Fibroblast of gingiva (primary cell): Measurements from ENCODE around the gene CCM2.

Experiments
- DNase-seq: peaks from one replicate; pipeline ENCODE4 v3.0.0-alpha.2; 2011; ENCODE audit warnings: low read depth

CCM2 gene

DNA sequence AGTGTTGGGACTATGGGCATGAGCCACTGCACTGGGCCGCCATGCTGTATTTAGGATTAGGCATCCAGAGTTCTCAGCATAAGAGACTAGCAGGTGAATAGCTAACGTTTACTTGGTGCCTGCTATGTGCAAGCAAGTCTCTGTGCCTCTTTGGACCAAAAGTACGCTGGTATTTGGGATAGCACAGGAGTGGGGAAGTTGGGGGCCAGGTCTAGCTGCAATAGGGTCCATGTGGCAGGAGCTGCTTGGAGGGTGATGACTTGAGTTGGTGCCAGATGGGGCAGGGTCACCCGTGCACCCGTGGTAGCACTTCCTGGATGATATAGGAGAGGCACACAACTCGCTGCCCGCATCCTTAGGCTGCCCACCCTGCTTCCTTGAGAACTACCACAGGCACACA lies 66.4 kb downstream of the CCM2 start:
- no peak for DNase-seq

DNA sequence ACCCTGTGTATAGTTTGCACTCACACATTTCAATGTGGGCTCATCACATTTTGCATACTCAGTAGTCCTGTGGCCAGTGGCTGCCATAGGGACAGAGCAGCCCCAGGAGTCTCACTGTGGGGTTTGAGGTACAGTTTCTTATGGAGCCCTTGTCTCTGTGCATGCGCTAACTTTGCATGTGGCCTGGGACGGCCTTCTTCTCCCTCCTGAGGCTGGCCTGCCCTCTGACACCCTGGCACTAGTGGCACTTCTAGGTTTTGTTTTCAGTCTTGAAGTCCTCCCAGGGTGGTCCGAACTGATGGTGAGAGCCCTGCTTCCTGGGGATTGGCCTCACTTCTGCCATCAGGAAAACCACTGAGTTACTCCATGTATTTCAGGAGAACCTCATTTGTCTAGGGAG lies 67.6 kb downstream of the CCM2 start:
- no peak for DNase-seq

DNA sequence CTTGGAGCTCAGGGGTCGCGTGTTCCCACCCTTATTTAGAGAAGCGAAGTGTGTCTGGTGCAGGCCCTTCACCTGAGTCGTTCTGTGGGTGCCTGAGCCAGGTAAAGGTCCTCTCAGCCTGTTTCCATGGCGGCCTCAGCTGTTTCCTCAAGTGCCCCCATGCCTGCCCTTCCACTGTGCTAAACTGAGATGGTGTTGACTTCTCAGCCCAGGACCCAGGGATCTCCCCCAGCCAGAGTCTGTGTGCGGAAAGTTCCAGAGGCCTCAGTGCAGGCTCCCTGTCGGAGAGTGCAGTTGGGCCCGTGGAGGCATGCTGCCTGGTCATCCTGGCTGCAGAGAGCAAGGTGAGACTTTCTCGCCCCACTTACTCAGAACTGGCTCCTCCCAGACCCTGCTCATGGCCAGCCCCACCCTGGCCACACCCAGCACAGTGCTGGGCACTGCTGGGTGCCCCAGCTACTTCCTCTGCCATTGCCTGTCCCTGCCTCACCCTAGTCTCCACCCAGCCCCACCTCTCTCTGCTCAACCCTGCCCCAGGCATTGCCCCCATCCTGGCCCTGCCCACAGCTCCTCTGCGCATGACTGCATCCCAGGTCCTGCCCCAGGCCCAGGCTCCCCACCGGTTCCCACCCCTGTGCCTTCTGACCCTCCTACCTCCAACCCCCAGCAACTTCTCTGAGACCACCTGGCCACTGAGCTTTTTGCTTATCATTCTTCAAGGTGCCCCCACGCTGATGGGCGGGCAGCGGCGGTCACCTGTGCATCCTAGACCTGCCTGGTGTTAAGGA lies 68.4 kb downstream of the CCM2 start:
- DNase-seq = no peak

DNA sequence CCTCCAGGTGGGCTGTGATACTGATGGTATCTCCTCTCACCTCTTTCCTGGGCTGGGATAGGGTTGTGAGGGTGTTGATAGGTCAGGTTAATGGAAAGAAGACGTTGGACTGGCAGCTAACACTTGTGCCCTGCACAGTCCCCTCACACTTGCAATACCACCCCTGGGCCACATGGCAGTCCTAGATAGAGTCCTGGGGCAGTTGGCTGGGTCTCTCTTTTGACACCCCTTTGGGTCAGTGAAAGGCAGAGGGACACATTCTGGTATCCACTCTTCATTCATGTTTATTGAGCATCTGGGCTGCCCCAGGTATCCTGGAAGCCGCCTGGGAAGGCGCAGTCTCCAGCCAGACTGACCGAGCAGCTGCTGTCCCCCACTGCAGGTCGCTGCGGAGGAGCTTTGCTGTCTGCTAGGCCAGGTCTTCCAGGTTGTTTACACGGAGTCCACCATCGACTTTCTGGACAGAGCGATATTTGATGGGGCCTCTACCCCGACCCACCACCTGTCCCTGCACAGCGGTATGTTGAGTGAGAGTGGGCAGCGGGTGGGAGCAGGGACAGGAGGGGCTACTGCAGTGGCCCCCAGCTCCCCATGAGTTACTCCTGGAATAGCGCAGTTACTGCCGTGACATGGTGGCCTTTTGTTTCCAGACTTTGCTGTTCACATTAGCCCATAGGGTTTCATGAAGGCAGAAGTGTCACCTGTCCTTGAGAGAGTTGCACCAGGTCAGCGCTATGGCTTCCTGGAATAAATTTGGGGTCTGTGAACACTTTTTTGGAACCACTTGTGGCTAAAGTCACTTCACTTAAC lies 69.6 kb downstream of the CCM2 start:
- DNase-seq = no peak

DNA sequence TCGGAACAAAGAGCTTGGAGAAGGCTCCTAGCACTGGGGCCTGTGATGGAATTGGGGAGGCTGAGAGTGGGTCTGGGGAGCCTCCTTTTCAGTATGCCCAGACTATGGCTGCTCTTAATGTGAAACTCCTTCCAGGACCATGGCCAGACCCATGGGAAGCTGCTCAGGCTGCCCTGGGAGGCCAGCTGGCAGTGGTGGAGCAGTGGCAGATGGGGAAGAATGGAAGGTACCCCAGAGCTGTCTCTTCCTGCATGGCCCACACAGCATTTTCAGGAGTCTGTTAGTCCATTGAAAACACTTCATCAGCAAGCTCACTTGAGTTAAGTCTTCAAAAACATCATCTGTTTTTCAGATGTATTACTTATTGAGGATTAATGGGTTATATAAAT lies 70.2 kb downstream of the CCM2 start:
- DNase-seq = no peak

DNA sequence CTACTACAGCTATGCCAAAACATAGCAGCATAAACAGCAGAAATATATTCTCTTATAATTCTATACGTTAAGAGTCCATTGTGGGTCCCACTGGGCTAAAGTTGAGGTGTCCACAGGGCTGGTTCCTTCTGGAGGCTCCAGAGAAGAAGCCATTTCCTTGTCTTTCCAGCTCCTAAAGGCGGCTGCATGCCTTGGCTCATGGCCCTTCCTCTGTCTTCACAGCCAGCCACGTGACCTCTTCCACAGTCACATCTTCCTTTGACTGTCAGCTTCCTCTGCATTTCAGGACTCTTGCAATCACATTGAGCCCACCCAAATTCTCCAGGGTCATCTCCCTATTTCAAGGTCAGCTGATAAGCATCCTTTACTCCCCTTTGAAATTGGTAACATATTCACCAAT lies 71.5 kb downstream of the CCM2 start:
- DNase-seq = no peak

DNA sequence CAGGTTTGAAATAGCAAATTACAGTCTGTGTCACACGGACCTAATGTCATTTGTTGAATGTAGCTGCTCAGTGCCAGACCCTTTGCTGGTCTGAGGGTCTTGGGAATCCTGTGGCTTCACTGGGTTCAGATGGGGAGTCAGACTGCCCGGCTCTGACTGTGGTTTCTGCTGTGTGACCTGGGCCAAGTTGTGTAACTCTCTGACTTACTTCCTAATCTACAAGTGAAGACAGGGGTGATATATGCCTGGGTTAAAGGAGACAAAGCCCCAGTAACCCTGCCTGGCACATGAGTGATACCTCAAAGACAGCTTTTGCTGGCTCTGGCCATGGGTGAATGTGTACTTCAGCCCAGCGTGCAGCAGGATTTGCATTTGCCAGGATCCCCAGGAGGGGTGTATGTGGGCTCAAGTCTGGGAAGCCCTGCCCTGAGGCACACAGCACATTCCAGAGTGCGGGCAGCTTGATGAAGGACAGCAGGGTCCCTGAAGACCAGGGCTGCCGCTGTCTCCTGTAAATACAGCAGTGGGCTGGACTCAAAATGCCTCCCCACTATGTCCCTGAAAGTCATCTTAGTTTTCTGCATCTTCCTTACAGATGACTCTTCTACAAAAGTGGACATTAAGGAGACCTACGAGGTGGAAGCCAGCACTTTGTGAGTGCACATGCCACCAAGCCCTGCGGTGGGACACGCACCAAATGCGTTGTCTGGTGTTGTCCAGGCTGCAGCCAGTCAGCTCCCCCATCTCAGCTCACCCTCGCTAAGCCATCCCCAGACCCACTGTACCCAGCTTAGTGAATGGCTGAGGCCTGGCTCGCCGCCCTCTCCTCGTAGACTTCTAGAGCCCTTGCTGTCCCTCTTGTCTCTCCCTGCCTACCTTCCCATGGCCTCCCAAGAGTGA lies 72.4 kb downstream of the CCM2 start:
- DNase-seq = no peak

DNA sequence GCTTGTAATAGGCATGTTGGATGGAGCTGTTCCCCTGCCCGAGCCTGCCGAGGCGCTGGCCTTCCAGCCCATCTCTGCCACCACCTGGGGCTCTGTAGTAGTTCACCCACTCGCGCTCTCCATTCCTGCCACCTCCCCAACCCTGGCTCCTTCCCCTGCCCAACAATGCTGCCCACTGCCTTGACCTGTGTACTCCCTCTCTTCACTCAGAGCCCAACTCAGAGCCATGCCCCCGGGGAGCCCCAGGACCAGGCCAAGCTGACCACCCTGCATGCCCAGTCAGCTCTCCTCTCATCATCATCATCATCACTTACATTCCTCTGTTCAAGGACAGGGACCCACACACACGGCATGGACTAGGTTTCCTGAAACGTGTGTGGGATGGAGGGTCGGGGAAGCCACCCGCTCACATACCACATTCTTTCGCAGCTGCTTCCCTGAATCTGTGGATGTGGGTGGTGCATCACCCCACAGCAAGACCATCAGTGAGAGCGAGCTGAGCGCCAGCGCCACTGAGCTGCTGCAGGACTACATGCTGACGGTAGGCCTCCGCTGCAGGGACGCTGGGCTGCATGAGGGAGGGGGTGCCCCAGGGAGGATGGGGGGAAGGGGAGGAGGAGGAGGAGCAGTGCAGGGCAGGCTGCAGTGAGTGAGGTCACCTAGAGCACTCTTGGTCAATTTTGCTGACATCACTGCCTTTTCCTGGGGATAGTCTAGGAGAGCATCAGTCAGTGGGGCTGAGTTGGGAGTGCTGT lies 73.2 kb downstream of the CCM2 start:
- no peak for DNase-seq

DNA sequence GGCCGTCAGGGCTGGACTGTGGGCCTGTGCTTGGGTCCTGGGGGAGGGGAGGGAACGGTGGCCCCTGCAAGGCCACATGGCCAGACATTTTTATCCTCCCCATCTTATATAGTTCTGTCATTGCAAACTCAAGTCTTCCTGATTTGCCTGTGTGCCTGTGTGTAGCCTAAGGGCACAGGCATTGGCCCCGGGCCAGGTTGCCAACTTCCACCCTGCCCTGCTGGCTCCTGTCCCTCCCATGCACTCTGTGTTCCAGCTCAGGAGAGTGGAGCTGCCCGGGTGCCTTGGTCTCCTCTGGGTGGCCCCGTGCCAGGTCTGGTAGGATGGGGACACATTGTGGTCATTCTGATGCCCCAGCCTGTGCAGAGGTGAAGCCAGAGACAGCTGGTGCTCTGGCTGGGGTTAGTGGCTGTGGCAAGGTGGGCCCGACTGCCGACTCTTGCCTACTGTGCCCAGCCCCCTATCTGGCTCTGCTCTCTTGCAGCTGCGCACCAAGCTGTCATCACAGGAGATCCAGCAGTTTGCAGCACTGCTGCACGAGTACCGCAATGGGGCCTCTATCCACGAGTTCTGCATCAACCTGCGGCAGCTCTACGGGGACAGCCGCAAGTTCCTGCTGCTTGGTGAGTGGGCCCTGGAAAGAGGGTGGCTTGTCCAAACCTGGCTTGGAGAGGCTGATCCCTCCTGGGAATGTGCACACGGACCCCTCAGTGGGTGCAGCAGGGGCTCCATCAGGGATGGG lies 74.0 kb downstream of the CCM2 start:
- no peak for DNase-seq

DNA sequence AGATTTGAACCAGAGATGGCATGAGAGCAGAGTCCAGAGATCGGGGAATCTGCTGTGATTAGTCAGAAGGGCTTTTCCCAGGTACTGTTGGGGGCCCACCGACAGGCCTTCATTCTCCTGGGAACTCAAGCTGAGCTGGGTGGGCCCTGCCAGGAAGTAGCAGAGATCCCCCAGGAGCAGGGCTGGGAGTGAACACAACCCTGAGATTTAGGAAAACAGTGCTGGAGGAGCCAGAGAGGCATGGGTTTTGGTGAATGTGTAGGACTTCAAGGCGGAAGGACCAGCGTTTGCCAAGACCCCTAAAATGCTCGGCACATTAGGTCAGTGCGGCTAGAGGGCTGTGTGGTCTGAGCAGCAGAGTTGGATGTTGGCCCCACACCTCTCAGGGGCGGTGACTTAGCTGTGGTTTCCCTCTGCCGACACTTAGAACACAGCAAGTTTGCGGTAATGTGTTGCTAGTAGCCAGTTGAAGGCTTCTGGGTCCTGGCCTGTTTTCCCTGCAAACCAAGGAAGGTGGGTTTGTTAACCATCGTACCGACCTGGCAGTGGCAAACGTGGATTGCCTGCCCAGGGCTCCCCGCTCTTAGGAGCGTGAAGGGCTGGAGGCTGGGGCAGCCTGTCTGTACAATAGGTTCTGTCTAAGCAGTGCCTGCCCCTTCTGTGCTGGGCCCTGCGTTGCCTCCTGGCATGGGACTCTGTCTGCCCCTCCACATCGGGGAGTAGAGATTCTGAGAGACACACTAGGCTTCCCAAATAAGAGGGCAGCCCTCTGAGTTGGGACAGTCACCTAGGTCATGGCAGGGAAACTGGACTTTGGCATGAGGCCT lies 74.7 kb downstream of the CCM2 start:
- no peak for DNase-seq

DNA sequence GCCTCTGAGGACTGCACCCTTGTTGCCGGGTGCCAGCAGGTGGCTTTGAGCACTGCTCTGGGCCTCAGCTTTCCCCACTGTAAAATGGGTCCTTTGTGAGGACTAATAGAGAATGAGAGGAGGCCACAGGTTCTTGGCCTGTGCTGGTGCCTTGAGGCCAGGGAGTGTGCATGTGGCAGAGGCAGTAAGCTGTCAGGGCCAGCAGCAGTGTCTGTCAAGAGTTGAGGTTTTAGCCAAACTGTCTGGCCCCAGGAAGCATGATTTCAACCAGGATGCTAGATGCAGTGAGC lies 75.3 kb downstream of the CCM2 start:
- no peak for DNase-seq

DNA sequence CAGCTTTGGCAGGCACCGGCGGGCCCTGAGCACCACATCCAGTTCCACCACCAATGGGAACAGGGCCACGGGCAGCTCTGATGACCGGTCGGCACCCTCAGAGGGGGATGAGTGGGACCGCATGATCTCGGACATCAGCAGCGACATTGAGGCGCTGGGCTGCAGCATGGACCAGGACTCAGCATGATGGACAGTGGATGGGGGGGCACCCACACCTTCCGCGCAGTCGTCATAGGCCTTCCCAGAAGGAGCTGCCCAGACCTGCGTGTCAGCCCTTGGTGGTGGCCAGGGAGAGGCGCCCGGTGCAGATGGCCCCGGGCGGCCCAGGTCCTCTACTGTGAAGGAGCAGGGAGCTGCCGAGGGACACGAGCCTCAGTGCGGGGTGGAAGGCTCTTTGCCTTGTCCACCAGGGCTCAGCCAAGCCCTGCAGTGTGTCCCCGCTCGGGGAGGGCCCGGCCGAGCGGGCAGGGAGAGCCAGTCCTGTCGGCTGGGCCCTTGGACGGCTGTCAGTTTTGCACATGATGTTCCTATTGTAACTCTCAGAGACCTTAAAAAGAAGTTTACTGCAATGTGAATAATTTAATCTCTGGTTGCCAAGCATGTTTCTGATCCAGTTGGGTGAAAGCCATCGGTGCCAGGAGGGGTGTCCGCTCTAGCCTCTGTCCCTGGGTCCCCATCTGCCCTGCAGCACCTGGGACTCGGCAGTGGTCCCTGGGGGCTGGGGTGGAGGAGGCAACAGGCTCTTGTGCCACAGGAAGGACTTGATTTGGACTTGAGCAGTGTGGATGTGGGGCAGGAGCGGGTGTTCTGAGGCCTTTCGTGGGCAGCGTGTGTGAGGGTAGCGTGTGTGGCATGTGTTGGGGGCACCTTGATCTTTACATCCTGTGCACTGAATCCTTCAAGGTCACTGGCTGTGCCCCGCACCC lies 76.1 kb downstream of the CCM2 start:
- DNase-seq = no peak

DNA sequence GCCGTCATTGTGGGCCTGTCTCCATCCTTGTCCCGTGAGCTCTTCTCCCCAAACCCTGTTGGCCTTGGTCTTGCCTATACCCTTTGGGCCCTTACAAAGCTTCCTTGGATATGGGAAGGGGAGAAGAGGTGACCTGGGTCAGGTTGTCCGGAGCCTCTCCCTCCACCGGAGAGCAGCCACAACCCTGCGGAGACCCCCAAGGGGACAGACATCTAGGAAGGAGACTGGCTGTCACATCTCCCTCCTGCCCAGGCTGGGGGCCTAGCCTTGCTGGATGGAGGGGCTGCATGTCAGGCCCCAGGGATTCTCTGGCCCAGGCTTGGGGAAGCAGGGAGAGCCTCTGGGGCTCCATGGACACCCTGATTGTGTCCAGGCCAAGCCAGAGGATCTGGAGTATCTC lies 76.9 kb downstream of the CCM2 start:
- no peak for DNase-seq

DNA sequence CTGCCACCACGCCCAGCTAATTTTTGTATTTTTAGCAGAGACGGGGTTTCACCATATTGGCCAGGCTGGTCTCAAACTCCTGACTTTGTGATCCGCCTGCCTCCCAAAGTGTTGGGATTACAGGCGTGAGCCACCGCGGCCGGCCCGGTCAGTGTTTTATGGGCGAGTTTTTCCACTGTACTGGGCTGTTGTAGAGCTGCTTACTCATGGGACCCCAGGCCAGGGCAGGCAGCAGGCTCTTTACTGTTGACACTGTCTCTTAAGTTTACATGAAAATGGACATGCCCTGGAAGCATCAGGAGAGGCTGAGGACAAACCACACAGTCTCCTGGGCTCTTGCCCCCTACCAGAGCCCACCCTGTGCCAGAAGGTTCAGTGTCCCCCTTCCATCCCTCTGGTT lies 77.6 kb downstream of the CCM2 start:
- DNase-seq = no peak

DNA sequence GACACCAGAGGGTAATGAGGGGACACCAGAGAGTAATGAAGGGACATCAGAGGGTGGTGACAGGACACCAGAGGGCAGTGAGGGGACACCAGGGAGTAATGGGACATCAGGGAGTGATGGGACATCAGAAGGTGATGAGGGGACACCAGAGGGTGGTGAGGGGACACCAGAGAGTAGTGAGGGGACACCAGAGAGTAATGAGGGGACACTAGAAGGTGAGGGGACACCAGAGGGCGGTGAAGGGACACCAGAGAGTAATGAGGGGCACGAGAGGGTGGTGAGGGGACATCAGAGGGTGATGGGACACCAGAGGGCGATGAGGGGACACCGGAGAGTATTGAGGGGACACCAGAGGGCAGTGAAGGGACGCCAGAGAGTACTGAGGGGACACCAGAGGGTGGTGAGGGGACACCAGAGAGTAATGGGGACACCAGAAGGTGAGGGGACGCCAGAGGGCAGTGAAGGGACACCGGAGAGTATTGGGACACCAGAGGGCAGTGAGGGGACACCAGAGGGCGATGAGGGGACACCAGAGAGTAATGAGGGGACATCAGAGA lies 78.2 kb downstream of the CCM2 start:
- DNase-seq = no peak

DNA sequence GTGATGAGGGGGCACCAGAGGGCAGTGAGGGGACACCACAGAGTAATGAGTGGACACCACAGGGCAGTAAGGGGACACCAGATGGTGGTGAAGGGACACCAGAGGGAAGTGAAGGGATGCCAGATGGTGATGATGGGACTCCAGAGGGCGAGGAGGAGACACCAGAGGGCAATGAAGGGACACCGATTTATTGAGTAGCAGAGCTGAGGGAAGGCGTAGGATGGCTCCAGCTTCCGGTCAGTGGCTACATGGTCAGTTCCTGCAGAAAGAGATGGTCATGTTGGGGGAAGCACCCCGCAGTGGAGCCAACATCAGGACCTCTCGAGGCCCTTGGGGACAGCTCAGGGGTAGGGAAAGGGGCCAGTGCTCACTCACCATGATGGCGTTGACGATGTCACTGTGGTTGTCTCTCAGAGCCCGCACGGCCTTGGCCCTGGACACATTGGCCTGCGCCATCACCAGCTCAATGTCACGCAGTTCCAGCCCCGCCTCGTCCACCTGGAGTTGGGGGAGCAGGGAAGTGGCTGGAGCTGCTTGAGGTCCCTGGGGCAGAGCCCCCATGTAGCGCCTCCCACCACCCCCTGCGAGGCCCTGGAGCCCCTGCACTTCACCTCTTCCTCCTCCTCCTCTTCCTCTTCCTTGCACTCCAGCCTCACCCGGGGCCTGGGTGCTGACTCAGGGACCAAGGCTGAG lies 80.4 kb downstream of the CCM2 start:
- no peak for DNase-seq

DNA sequence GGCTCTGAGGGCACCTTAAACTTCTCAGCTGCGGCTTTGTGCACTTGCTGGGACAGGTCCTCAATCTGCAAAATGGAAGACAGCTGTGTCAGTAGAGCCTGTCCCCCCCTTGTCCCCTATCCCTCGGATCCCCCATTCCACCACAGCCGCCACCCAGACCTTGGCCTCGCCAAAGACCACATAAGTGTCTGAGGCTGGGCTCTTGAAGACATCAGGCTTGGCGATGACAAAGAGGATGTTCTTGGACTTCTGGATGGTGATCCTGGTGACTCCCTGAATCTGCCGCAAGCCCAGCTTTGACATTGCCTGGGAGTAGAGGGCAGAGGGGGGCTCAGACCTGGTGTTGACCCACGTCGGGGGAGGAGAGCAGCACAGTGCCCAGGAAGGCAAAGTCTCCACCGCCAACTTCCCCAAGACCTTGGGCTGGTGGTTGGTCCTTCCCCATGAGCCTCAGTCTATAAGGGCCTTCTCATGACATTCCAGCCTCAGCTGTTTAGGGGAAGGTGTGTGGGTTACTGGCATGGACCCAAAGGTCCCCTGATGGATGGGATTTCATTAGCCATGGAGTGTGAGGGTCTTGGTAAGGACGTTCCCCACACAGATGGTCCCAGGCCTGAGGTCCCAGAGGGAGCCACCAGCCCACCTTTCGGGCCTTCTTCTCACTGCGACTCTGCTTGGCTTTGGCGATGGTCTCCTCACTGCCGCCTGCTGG lies 81.1 kb downstream of the CCM2 start:
- no peak for DNase-seq

DNA sequence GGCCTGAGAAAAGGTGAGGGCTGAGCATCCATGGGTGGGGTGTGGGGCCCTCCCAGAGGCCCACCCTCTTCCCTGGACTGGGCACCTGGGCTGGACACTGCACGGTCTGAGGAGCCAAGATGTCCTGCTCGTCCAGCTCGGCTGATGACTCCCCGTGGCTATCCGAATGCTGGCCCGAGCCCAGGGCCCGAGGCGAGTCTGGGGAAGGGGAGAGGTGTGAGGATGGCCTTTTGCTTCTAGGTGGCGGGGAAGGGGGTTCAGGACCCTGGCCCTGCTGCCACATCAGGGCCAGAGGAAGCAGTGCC lies 81.6 kb downstream of the CCM2 start:
- DNase-seq = no peak
